ENCODE measurements around the gene FXYD2.

DNA sequence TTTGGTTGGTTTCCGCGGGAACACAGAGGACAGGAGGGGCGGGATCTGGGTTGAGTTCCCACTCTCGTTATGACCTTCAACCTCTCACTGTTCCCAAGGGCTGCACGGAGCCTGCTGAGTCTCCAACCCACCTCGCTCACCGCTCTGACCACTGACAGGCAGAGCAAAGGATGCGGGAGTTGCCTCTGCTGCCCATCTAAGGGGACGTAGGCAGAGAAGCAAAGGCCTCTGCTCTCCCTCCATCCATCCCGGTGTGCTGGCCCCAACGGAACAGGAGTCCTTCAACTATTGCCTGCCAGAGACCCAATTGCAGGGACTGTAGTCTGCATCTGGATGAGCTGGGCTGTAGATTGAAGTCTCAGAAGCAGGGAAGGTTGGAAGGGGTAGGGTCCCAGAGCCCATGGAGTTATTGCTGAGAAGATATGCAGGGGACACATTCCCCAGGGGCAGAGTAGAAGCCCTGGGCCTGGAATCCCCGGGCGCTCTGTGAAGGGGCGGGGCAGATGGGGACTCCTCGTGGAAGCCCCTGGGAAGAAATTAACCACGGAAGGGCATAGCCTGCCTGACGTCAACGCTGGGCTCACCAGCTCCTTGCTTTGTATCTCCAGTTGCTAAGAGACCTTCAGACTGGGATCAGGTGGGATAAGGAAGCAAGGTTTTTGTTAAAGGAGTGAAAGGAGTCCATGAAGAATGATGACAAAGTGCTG lies 12.7 kb upstream of the FXYD2 start:
- TF ChIP-seq, protein P1, sequence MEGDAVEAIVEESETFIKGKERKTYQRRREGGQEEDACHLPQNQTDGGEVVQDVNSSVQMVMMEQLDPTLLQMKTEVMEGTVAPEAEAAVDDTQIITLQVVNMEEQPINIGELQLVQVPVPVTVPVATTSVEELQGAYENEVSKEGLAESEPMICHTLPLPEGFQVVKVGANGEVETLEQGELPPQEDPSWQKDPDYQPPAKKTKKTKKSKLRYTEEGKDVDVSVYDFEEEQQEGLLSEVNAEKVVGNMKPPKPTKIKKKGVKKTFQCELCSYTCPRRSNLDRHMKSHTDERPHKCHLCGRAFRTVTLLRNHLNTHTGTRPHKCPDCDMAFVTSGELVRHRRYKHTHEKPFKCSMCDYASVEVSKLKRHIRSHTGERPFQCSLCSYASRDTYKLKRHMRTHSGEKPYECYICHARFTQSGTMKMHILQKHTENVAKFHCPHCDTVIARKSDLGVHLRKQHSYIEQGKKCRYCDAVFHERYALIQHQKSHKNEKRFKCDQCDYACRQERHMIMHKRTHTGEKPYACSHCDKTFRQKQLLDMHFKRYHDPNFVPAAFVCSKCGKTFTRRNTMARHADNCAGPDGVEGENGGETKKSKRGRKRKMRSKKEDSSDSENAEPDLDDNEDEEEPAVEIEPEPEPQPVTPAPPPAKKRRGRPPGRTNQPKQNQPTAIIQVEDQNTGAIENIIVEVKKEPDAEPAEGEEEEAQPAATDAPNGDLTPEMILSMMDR (conservative IDR thresholded peaks at IDR 0.05; ENCODE audit: low read depth, low read length): no peak
- TF ChIP-seq EZH2 (IDR thresholded peaks at IDR 0.05; ENCODE audit: low read length, unreplicated experiment): no peak
